IPS-11a (cell line): ENCODE measurements around the gene PAPPA2.

Experiments used
- H3K4me3 ChIP-seq: one replicate; pipeline ENCODE4 v1.5.1; 2013; ENCODE audit warnings: low read depth, low read length, control low read depth

PAPPA2 gene

DNA sequence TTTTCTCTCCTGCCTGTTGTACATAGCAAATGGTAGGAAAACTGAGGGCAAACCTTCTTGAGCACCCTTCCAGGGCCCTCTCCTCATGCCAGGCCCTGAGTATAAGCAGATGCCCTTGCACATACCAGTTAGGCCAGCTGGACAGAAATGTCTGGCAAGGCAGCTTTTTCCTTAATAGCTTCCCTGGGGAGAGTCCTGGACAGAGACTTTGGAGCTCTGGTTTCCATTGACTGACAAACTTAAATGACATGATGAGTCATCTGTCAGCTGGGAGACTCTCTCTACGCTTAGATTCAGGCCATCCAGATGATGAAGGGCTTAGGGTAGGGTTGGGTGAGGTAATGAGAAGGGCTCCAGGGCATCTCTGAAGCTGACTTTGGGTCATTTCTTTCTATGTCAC is 384.1 kb downstream of the PAPPA2 start:
- no peak overlapping the region for H3K4me3 ChIP-seq

- no peak overlapping the region for H3K4me3 ChIP-seq
Measured at GRCh38 chr1:176849281-176849680, 386.3 kb downstream of the PAPPA2 start.

- no peak overlapping the region for H3K4me3 ChIP-seq
Measured at GRCh38 chr1:176850871-176851270, 387.9 kb downstream of the PAPPA2 start.

DNA sequence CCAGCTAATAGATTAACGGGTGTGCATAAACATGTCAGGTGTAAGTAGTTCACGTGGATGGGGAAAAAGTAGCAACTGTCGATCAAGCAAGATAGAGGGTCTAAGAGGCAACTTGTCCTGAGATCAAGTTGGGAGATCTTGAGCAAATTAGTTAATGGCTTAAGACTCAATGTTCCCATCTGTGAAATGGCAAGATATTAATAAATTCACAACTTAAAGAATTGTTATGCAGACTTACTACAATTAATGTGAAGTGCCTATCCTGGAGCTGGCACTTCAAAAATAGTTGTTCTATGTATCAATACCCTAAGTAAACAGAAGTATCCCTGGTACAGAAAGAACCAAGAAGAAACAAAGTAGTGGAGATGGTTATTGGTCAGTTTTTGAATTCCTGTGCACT is 389.1 kb downstream of the PAPPA2 start:
- no peak overlapping the region for H3K4me3 ChIP-seq

- H3K4me3 ChIP-seq = no peak overlapping the region
Measured at GRCh38 chr1:176853503-176853902, 390.5 kb downstream of the PAPPA2 start.

GRCh38 chr1:176854121-176854520 is 391.1 kb downstream of the PAPPA2 start:
- H3K4me3 ChIP-seq = no peak overlapping the region

GRCh38 chr1:176854758-176855745 is 392.1 kb downstream of the PAPPA2 start:
- no peak overlapping the region for H3K4me3 ChIP-seq

GRCh38 chr1:176857632-176858031 is 394.7 kb downstream of the PAPPA2 start:
- H3K4me3 ChIP-seq = no peak overlapping the region

DNA sequence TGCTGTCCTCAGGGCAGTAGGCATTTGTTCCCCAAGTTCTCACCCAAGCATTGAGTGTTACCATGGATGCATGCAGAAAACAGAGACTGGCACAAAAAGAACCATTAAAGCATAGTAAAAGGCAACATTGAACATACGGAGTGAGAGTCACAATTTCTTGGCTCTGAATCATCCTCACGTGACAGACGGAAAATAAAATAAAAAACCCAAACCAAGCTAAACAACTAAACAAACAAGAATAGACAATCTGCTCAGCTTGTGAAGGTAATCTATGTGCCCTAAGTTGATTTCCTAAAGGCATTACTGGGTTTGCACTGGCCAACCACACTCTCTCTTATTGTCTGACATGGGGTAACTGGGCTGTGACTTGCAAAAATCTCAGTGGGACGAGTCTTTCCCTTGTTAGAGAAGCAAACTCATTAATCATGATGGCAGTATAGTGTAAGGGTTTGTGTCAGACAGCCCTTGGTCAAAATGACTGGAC is 395.5 kb downstream of the PAPPA2 start:
- H3K4me3 ChIP-seq = no peak overlapping the region

GRCh38 chr1:176863613-176864012 is 400.6 kb downstream of the PAPPA2 start:
- H3K4me3 ChIP-seq = no peak overlapping the region

DNA sequence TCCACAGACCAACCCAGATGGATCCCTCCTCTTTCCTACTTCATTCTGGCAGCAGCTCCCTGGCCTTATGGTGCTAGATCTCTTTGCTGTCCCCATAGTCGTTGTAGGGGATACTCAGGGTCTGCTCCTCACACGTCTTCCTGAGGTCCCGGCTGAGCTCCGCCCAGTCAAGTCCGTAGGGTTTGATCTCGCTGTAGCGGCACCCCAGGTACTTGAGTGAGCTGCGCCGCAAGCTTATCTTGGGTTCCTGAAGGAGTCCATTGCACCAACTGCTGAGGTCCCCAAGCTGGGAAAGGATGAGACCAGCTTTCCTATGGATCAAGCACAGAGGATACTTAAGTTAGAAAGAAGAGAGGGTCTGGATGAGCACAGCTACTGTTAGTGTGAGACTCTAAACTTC is 401.2 kb downstream of the PAPPA2 start:
- no peak overlapping the region for H3K4me3 ChIP-seq

DNA sequence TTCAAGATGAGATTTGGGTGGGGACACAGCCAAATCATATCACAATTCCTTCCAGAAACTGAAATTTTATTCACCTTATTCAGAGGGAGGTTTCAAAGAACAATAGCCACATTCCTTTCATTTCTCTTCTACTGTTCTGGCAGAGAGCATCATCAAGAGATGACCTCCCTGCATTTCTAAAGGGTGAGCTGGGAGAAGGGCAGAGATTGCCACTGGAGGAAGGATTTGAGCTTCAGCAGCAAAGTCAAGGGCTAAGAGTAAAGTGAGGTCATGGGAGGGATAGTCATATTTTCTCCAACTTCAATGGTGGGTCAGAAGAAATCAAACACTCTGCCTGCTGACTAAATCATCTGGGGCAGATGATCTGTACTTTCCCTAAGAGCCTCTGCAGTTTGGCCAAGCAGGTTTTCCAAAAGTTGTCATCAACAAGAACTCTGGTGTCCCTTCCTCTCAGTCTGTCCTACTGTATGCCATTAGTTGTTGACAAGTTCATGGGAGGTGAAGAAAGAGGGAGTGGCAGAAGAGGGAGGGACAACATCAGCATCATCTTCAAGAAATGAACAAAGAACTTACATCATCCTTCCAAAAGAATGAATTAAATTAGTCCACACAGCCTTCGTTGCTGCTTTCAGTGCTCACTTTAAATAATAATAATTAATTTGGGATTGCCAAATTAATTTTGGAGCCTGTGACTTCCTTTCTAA is 403.2 kb downstream of the PAPPA2 start:
- no peak overlapping the region for H3K4me3 ChIP-seq

DNA sequence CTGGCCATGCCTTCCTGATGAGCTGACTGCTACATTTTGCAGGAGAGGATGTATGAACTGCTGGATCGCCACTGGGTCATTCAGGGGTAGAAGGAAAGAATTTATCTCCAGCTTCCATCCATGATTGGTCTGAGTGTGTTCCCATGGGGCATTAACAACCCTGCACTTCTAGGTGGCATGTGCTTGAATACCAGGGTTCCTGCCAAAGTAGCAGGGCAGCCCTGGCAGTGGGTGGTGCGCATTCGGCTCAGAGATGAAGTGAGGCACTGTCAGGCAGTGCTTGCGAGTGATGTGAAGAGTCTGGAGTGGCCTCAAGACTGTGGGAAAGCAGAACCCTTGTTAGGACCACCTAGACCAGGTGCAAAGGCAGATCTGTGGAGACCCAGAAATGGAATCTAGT is 406.6 kb downstream of the PAPPA2 start:
- no peak overlapping the region for H3K4me3 ChIP-seq

- no peak overlapping the region for H3K4me3 ChIP-seq
Measured at GRCh38 chr1:176876966-176877515, 414.1 kb downstream of the PAPPA2 start.

GRCh38 chr1:176877557-176877956 is 414.6 kb downstream of the PAPPA2 start:
- no peak overlapping the region for H3K4me3 ChIP-seq

- no peak overlapping the region for H3K4me3 ChIP-seq
Measured at GRCh38 chr1:176878750-176879536, 416.0 kb downstream of the PAPPA2 start.

DNA sequence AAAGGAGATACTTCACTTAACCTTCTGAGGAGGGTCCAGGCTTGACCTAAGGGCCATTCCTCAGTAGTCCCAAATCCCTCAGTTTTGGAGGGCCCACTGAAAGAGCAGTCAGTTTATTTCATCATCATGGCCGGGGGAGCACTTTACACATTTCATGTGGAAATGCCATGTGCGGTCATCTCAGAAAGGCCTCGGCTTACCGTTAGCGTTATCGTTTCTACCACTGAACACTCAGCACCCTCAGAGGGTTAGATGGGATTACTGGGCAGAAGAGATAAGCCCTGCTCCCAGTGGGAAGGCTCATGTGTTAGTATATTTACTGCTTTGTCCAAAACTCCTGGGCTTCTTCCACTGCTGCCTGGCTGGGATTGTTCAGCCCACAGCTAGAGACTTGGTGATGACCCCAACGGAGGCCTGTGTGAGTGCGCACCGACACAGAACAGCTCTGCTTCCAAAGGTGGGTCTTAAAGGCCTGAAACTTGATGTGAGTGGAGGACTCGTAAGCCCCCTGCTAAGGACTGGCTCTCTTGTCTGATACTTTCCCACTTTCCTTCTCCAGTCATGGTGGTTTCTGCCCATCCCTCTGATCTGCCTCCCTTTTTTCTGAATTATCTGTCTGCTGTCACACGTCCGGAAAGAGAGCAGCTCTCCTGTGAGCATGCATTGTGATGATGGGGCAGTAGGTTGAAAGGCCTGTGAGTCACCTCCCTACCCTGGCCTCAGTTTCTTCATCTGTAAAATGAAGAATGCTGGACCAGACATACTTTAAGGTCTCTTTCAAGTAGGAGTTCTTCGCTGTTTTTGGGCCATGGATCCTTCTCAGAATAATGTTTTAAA is 417.0 kb downstream of the PAPPA2 start:
- H3K4me3 ChIP-seq = no peak overlapping the region

GRCh38 chr1:176880955-176881595 is 418.1 kb downstream of the PAPPA2 start:
- no peak overlapping the region for H3K4me3 ChIP-seq

DNA sequence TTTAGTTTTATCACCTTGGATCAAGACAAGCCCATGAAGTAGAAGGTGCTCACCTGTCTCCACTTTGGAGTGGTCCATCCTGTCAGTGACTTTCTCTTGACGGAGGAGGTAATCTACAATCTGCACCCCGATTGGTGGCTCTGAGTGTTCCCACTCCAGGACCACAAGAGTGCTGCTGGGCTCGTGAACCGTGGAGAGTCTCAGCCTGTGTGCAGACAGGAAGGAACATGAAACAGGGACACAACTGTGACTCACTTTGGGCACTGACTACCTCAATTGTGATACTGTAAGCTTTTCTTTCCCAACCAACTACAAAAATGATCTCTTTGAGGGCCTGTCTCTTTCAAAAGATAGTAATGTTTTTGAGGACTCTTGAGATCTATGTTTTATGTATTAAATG is 421.3 kb downstream of the PAPPA2 start:
- H3K4me3 ChIP-seq = no peak overlapping the region
